GM10847 (cell line): Measurements from ENCODE around the gene GAMT.

Experiments used
- POLR2A ChIP-seq: IDR thresholded peaks from 2 replicates; pipeline ENCODE4 v1.6.1; 2011; ENCODE audit not compliant: insufficient read length; ENCODE audit errors: extremely low read depth

Gene GAMT

DNA sequence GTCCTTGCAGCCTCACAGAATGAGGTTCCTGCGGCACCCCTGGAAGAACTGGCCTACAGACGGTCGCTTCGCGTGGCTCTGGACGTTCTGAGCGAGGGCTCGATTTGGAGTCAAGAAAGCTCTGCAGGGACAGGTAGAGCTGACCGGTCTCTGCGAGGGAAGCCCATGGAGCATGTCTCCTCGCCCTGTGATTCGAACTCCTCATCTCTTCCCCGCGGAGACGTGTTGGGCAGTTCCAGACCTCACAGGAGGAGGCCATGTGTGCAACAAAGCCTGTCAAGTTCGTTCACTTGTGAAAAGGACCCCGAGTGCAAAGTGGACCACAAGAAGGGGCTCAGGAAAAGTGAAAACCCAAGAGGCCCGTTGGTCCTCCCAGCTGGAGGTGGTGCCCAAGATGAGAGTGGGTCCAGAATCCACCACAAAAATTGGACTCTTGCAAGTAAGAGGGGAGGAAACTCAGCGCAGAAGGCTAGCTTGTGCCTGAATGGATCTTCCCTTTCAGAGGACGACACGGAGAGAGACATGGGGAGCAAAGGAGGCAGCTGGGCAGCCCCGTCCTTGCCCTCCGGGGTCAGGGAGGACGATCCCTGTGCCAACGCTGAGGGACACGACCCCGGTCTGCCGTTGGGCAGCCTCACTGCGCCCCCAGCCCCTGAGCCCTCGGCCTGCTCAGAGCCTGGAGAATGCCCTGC is 41.1 kb downstream of the GAMT start:
- TF ChIP-seq POLR2A = no peak

GRCh38 chr19:1357531-1358109 is 43.7 kb downstream of the GAMT start:
- no peak for TF ChIP-seq POLR2A

- no peak for TF ChIP-seq POLR2A
Measured at GRCh38 chr19:1356508-1356865, 44.9 kb downstream of the GAMT start.

- no peak for TF ChIP-seq POLR2A
Measured at GRCh38 chr19:1355568-1356507, 45.5 kb downstream of the GAMT start.

- TF ChIP-seq POLR2A = peak; percentile 2
Measured at GRCh38 chr19:1354970-1355567, 46.3 kb downstream of the GAMT start.

- TF ChIP-seq POLR2A = no peak
Measured at GRCh38 chr19:1353144-1353543, 48.2 kb downstream of the GAMT start.

GRCh38 chr19:1351381-1351851 is 49.9 kb downstream of the GAMT start:
- no peak for TF ChIP-seq POLR2A

- no peak for TF ChIP-seq POLR2A
Measured at GRCh38 chr19:1350867-1351266, 50.5 kb downstream of the GAMT start.

- TF ChIP-seq POLR2A = no peak
Measured at GRCh38 chr19:1349211-1349610, 52.1 kb downstream of the GAMT start.
